ENCODE measurements around the gene MAVS.

The MAVS gene

GRCh38 chr20:3800878-3801260 is 45.8 kb upstream of the MAVS start:
- in situ Hi-C loops (cut with MboI; ENCODE audit: low pct_unique_long_range_greater_than_20kb, low sequenced_read_pairs, unreplicated experiment): no loop called here
- DNase-seq (ENCODE audit: low spot score): no peak
- TF ChIP-seq CTCF (IDR thresholded peaks at IDR 0.05; ENCODE audit: extremely low read depth, insufficient read depth, missing control alignments): no peak

GRCh38 chr20:3801299-3801698 is 45.3 kb upstream of the MAVS start:
- TF ChIP-seq CTCF (IDR thresholded peaks at IDR 0.05; ENCODE audit: extremely low read depth, insufficient read depth, missing control alignments): no peak

DNA sequence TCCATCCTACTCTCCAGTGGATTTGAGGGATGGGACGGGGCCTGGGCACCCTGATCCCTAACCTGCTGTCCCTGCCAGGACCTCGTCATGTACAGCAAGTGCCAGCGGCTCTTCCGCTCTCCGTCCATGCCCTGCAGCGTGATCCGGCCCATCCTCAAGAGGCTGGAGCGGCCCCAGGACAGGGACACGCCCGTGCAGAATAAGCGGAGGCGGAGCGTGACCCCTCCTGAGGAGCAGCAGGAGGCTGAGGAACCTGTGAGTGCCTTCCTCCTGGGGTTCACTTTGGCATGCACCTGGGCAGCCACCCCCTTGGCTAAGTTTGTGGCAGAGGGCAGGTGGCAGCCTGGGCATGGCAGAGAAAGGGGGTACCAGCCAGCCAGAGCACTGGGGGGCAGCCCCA is 44.8 kb upstream of the MAVS start:
- no peak for TF ChIP-seq CTCF (IDR thresholded peaks at IDR 0.05; ENCODE audit: extremely low read depth, insufficient read depth, missing control alignments)
- in situ Hi-C loops (cut with MboI; ENCODE audit: low pct_unique_long_range_greater_than_20kb, low sequenced_read_pairs, unreplicated experiment): no loop called here
- DNase-seq (ENCODE audit: low spot score): no peak

More at GRCh38 chr20:3801299-3801698, 45.3 kb upstream of the MAVS start:
- no peak for DNase-seq (ENCODE audit: low spot score)
- in situ Hi-C loops (cut with MboI; ENCODE audit: low pct_unique_long_range_greater_than_20kb, low sequenced_read_pairs, unreplicated experiment): no loop called here

- no peak for DNase-seq (ENCODE audit: low spot score)
- no peak for TF ChIP-seq CTCF (IDR thresholded peaks at IDR 0.05; ENCODE audit: extremely low read depth, insufficient read depth, missing control alignments)
- in situ Hi-C loops (cut with MboI; ENCODE audit: low pct_unique_long_range_greater_than_20kb, low sequenced_read_pairs, unreplicated experiment): no loop called here
These were observed 44.0 kb upstream of the MAVS start for GRCh38 chr20:3802524-3803239.

DNA sequence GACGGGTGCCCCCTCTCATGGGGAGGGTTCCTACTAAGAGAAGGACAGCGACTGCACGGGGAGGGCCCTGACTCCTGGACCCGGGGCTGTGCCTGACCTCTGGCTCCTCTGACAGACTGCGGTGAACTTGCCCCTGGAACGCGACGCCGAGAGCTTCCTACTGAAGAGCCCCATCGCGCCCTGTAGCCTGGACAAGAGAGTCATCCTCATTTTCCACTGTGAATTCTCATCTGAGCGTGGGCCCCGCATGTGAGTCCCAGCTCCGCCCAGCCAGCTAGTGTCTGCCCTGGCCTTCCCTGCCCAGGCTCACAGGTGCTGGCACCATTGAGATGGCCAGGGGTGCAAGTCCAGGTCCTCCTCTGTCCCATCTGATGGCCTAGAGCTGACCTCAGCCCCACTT is 43.3 kb upstream of the MAVS start:
- DNase-seq (ENCODE audit: low spot score): no peak
- TF ChIP-seq CTCF (IDR thresholded peaks at IDR 0.05; ENCODE audit: extremely low read depth, insufficient read depth, missing control alignments): no peak
- in situ Hi-C loops (cut with MboI; ENCODE audit: low pct_unique_long_range_greater_than_20kb, low sequenced_read_pairs, unreplicated experiment): no loop called here

DNA sequence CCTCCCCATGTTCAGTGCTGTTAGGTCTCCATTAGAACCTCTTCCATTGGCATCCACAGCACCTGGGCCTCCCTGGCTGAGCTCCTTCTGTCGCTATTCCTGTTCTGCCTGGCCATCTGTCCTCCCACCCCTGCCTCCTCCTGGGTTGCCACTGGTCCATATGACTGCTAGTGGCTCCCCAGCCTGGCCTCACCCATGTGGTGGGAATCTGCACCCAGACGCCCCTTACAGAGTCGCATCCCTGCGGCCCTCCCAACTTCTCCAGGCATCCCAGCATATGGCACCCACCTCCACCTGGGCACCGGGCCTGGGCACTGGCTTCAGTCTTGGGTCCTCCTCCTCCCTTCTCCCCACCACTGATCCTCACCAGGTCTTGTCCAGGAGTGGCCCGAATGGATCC is 42.8 kb upstream of the MAVS start:
- in situ Hi-C loops (cut with MboI; ENCODE audit: low pct_unique_long_range_greater_than_20kb, low sequenced_read_pairs, unreplicated experiment): no loop called here
- TF ChIP-seq CTCF (IDR thresholded peaks at IDR 0.05; ENCODE audit: extremely low read depth, insufficient read depth, missing control alignments): no peak
- DNase-seq (ENCODE audit: low spot score): no peak

Data from GM13977 (cell line).